ENCODE measurements around the gene KSR1. TPM values are rescaled to one million over a fixed set of nuclear protein-coding genes. Genes with fewer than 3 reads are reported as not detected.

The KSR1 gene
- total RNA-seq, 1 donor from 2014 or later, result 9.5 TPM

DNA sequence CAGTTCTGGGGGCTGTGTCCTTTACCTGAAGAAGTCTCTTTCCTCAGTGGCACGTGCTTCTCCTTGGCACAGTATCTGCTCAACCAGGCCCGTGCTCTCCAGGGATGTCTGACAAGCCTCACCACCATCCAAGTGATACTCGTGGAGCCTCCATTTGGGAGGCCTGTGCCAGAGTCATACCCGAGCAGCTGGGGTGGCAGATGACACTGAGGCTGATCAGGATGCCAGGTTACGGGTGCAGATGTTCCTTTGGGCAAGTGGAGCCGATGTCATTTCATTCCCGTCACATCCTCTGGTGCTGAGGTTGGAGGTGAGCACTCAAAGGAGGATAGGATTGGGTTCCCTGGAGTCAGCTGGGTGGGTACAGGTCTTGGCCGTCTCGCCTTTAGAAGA lies 87.2 kb downstream of the KSR1 start:
- Histone ChIP-seq H3K36me3 (no peaks in the 10 kb centered on the region), H3K27ac (replicated peaks) (no peak overlapping the region), H3K4me1 (peaks cover 24% of the 10 kb centered on the region), H3K9me3 (replicated peaks) (no peaks in the 10 kb centered on the region), H3K4me3 (no peak overlapping the region), H3K27me3 (ENCODE audit: low read depth) (no peaks in the 10 kb centered on the region)
- TF ChIP-seq, protein P1, sequence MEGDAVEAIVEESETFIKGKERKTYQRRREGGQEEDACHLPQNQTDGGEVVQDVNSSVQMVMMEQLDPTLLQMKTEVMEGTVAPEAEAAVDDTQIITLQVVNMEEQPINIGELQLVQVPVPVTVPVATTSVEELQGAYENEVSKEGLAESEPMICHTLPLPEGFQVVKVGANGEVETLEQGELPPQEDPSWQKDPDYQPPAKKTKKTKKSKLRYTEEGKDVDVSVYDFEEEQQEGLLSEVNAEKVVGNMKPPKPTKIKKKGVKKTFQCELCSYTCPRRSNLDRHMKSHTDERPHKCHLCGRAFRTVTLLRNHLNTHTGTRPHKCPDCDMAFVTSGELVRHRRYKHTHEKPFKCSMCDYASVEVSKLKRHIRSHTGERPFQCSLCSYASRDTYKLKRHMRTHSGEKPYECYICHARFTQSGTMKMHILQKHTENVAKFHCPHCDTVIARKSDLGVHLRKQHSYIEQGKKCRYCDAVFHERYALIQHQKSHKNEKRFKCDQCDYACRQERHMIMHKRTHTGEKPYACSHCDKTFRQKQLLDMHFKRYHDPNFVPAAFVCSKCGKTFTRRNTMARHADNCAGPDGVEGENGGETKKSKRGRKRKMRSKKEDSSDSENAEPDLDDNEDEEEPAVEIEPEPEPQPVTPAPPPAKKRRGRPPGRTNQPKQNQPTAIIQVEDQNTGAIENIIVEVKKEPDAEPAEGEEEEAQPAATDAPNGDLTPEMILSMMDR (IDR thresholded peaks at IDR 0.05; ENCODE audit: borderline replicate concordance), result no peak
- DNase-seq, result no peak
- intact Hi-C loops (cut with micrococcal nuclease), result no loop called here

DNA sequence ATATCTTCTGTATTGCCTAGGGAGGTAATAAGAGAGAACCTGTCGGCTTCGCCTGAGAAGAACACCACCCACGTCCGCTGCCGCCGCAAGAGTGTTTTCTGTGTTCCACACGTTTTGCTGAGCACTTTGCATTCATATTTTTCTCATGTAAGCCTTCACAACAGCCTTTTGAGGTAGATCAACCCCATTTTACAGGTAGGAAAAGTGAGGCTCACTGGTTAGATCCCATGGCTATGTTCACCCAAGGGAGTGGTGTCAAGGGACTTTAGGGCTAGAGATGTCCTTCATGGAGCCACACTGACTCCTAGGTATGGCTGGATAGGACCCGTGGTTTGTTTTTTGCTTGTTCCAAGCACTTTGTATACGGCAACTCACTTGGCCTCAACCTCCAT lies 87.7 kb downstream of the KSR1 start:
- no peak for DNase-seq
- peaks cover 22% of the 10 kb centered on the region for H3K4me1 ChIP-seq

DNA sequence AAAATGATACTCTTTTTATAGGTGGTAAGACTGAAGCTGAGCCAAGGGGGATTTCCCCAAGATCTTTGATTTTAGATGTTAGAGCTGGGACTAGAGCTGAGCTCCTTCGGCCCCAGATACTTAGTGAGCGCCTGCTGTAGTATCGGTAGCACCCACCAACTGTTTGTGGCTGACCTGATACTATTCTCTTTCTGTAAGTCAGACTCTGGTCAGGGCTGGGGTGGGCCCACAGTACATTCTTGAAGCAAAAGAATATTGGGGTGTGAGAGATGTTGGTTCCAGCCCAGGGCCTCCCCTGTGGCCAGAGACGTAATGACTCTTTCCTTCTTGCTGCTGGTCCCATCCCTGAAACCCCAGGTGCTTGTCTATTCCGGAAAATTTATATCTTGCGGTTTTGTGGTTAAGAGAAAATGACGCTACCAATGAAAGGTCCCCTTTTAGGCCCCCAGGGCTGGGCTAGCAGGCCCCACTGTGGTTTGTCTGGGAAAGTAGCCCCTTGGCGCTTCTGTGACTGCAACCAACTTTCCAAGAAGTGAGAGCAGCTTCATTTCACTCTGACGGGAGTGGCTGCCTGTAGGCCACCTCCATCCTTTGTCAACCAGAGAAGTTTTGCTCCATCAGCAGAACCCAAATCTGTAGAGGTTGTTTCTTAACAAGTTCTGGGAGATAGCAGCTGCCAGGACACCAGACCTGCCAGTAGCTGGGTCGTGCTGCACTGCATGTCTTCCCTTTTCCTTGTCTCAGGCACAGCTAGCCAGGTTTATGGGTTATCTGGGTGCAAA lies 88.3 kb downstream of the KSR1 start:
- H3K27me3 ChIP-seq (ENCODE audit: low read depth), result no peaks in the 10 kb centered on the region
- no peak for DNase-seq
- intact Hi-C loops (cut with micrococcal nuclease), result no loop called here
- H3K9me3 ChIP-seq (replicated peaks), result no peaks in the 10 kb centered on the region
- H3K4me1 ChIP-seq, result peaks cover 21% of the 10 kb centered on the region
- TF ChIP-seq, protein P1 (IDR thresholded peaks at IDR 0.05; ENCODE audit: borderline replicate concordance), result no peak
- H3K27ac ChIP-seq (replicated peaks), result no peak overlapping the region
- no peak overlapping the region for H3K4me3 ChIP-seq
- no peaks in the 10 kb centered on the region for H3K36me3 ChIP-seq

More for the DNA sequence above, 87.7 kb downstream of the KSR1 start:
- H3K27ac ChIP-seq (replicated peaks), result no peak overlapping the region
- no peak overlapping the region for H3K4me3 ChIP-seq
- intact Hi-C loops (cut with micrococcal nuclease), result no loop called here
- no peaks in the 10 kb centered on the region for H3K27me3 ChIP-seq (ENCODE audit: low read depth)
- no peaks in the 10 kb centered on the region for H3K36me3 ChIP-seq
- no peaks in the 10 kb centered on the region for H3K9me3 ChIP-seq (replicated peaks)
- TF ChIP-seq, protein P1 (IDR thresholded peaks at IDR 0.05; ENCODE audit: borderline replicate concordance), result no peak

DNA sequence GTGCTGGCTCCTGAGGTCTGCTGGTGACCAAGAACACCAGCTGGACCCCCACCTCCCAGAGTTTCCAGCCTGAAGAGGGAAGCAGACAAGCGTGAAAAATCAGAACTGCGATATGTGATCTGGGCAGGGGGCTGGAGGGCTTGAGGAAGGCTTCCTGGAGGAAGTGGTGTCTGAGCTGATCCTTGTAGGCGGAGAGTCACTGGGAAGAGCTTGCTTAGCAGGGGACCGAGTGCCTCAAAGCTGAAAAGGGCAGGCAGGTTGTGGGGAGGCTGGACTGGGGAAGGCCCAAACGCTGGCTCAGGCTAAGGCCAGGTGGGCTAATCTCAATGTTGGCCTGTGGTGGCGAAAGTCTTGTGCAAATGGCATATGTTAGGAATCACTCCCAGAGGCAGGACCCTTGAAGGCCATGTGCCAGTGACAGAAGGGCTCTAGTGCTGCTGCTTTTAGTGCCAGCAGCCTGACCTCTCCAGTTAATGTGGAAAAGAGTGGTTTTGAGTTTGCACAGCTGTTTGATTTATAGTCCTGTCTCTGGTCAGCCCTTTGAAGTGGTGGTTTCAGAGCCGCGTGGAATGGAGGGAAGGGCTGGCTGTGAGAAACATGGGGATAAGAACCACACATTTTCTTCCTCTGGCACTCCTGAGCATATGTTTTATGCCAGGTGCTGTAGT lies 89.4 kb downstream of the KSR1 start:
- TF ChIP-seq, protein P1 (IDR thresholded peaks at IDR 0.05; ENCODE audit: borderline replicate concordance), result no peak
- Histone ChIP-seq H3K27ac (replicated peaks) (no peak overlapping the region), H3K36me3 (no peaks in the 10 kb centered on the region), H3K9me3 (replicated peaks) (no peaks in the 10 kb centered on the region), H3K4me3 (no peak overlapping the region), H3K4me1 (peaks cover 11% of the 10 kb centered on the region), H3K27me3 (ENCODE audit: low read depth) (no peaks in the 10 kb centered on the region)
- intact Hi-C loops (cut with micrococcal nuclease), result no loop called here
- no peak for DNase-seq

DNA sequence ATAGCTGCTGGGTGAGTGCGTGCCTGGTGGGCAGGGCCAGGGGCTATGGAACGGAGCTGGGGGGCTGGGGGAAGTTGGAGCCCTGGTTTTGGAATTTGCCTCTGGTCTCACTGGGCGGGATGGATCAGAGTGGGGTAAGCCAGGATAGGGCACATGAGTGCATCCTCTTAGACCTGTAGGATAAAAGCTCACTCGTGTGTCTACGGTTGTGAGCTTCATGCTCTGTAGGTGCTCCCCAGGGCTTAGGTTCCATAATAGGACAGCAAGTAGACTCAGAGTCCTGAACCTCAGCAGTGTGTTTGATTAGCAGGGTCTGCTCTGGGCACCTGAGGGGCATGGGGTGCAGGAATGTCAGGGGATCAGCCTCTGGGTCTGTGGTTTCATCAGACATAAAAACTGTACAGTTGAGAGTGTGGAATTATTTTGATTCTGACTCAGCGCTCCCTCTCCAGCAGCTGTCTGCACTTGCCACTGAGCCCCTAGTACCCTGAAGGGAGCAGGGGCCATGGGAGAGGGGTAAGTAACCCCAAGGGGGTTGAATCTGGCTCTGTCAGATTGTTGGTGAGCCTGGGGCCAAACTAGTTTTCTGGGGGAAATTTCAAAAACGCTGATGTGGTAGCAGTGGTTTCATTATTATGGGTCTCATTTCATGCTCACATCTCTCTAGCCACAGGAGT lies 90.5 kb downstream of the KSR1 start:
- DNase-seq, result no peak
- H3K36me3 ChIP-seq, result no peaks in the 10 kb centered on the region
- no peaks in the 10 kb centered on the region for H3K27me3 ChIP-seq (ENCODE audit: low read depth)
- intact Hi-C loops (cut with micrococcal nuclease), result no loop called here
- no peak overlapping the region for H3K4me3 ChIP-seq
- peaks cover 5% of the 10 kb centered on the region for H3K4me1 ChIP-seq
- H3K9me3 ChIP-seq (replicated peaks), result no peaks in the 10 kb centered on the region
- TF ChIP-seq, protein P1 (IDR thresholded peaks at IDR 0.05; ENCODE audit: borderline replicate concordance), result no peak
- no peak overlapping the region for H3K27ac ChIP-seq (replicated peaks)
